ENCODE data around the gene GATAD2A. TPM values are rescaled to one million over a fixed set of nuclear protein-coding genes. Genes with fewer than 3 reads are reported as not detected.

GATAD2A gene
- total and polyA plus RNA-seq, 2 of the 13 experiments (the other 11 are each of a cell fraction or from before 2014, with no cell fraction given): 16.8 to 28.6 TPM

- H3K36me3 ChIP-seq (replicated peaks in 1 of 2; ENCODE audit: control insufficient read depth in 1 of 2, insufficient read depth in 2 of 2, low read length in 2 of 2): no peaks in the 10 kb centered on the region
- H3K4me1 ChIP-seq (ENCODE audit: insufficient read depth, low read length): no peaks in the 10 kb centered on the region
- in situ Hi-C loops (cut with HindIII; ENCODE audit: extremely low pct_ligation_motif_present, low pct_unique_long_range_greater_than_20kb) (loop anchor here (25.0 kb wide), 1 partner anchor 418 kb away; no protein-coding TSS in a partner anchor), intact Hi-C loops (cut with micrococcal nuclease; ENCODE audit: unreplicated experiment) (no loop called here)
- H2AFZ ChIP-seq (ENCODE audit: low read length): no peak overlapping the region
- no peak overlapping the region for H3K27ac ChIP-seq (ENCODE audit: extremely low read length, insufficient read depth, low read length)
- BruUV-seq (replicated peaks): no TSS peak
- H3K79me2 ChIP-seq (ENCODE audit: insufficient read depth, low read length): no peaks in the 10 kb centered on the region
- WGBS (ENCODE audit: low lambda C conversion rate): 88% methylated on average over 44 of the region's 75 CpGs
- H3K27me3 ChIP-seq (ENCODE audit: control insufficient read depth in 1 of 2, insufficient read depth in 2 of 2, low read length in 2 of 2): peaks cover 4 to 35% of the 10 kb centered on the region in 2 experiments; a peak in 4 of 5 replicates
- ChIA-PET CTCF (ENCODE audit: low intra/inter-chr PET ratio, low total read pairs) (no interaction called here), POLR2A (no interaction called here)
- DNase-seq (ENCODE audit: low spot score) (no peak), ATAC-seq (no peak), FAIRE-seq (no peak)
- H3K9ac ChIP-seq (ENCODE audit: insufficient read depth, low read depth, low read length): no peak overlapping the region
- no peak overlapping the region for H3K4me3 ChIP-seq (replicated peaks in 1 of 3; ENCODE audit: insufficient read depth in 1 of 3, low read depth in 2 of 3, low read length in 3 of 3)
- no peaks in the 10 kb centered on the region for H4K20me1 ChIP-seq (ENCODE audit: insufficient read depth, low read length)
- no peak overlapping the region for H3K4me2 ChIP-seq (ENCODE audit: low read depth, low read length)
- H3K9me3 ChIP-seq (ENCODE audit: low read length): no peaks in the 10 kb centered on the region
- TF ChIP-seq SP140L (CRISPR knock-in tag; IDR thresholded peaks at IDR 0.05; ENCODE audit: borderline replicate concordance) (no peak), IRX3 (CRISPR knock-in tag; IDR thresholded peaks at IDR 0.05; ENCODE audit: borderline replicate concordance, low read depth) (no peak), ZFYVE20 (CRISPR knock-in tag; IDR thresholded peaks at IDR 0.05; ENCODE audit: borderline replicate concordance, low read depth) (no peak), MAX (IDR thresholded peaks at IDR 0.05) (no peak), ZSCAN31 (CRISPR knock-in tag; IDR thresholded peaks at IDR 0.05; ENCODE audit: low read depth) (no peak), ZBTB25 (CRISPR knock-in tag; IDR thresholded peaks at IDR 0.05) (no peak), ZNF746 (CRISPR knock-in tag; IDR thresholded peaks at IDR 0.05) (no peak), ISL2 (CRISPR knock-in tag; IDR thresholded peaks at IDR 0.05) (no peak), ZNF317 (CRISPR knock-in tag; IDR thresholded peaks at IDR 0.05) (no peak), MED8 (CRISPR knock-in tag; IDR thresholded peaks at IDR 0.05; ENCODE audit: insufficient replicate concordance) (no peak), AKNA (CRISPR knock-in tag; IDR thresholded peaks at IDR 0.05; ENCODE audit: borderline replicate concordance) (no peak), ZNF484 (CRISPR knock-in tag; IDR thresholded peaks at IDR 0.05; ENCODE audit: borderline replicate concordance, low read depth) (no peak), MZF1 (CRISPR knock-in tag; IDR thresholded peaks at IDR 0.05; ENCODE audit: borderline replicate concordance) (no peak), ZNF354B (CRISPR knock-in tag; IDR thresholded peaks at IDR 0.05) (no peak), NR2F6 (IDR thresholded peaks at IDR 0.05) (no peak), NR2F6 (CRISPR knock-in tag; IDR thresholded peaks at IDR 0.05) (no peak)
Measured at GRCh38 chr19:19544257-19544953, 138.9 kb downstream of the GATAD2A start.
